ENCODE data around the gene SMCO3.

- TF ChIP-seq REST (IDR thresholded peaks at IDR 0.05; ENCODE audit: low read depth): no peak
- no peak for TF ChIP-seq YY1 (IDR thresholded peaks at IDR 0.05; ENCODE audit: low read depth)
- no peak for TF ChIP-seq EP300 (IDR thresholded peaks at IDR 0.05; ENCODE audit: borderline replicate concordance)
Observed at GRCh38 chr12:14777271-14777670, 36.7 kb downstream of the SMCO3 start.

All from Ishikawa (cell line).